HepG2 (cell line): ENCODE data around the gene DNAJC5. TPM values are rescaled to one million over a fixed set of nuclear protein-coding genes. Genes with fewer than 3 reads are reported as not detected.

Source experiments
- CEBPG ChIP-seq: IDR thresholded peaks from 2 replicates; pipeline ENCODE4 v1.6.1; 2016
- ESRRA ChIP-seq: sonication (generic); formaldehyde crosslinking; IDR thresholded peaks from 2 replicates; pipeline ENCODE4 v1.5.1; 2020; ENCODE audit warnings: mild to moderate bottlenecking, low read depth, missing genetic modification reagents
- EZH2 ChIP-seq: conservative IDR thresholded peaks from 2 replicates; pipeline ENCODE4 v1.6.1; 2012; ENCODE audit warnings: mild to moderate bottlenecking, low read depth, low read length, moderate library complexity
- FOSL2 ChIP-seq: sonication (generic); formaldehyde crosslinking; IDR thresholded peaks from 2 replicates; pipeline ENCODE4 v1.4.0; 2020; ENCODE audit warnings: missing genetic modification reagents
- GATAD1 ChIP-seq: IDR thresholded peaks from 2 replicates; pipeline ENCODE4 v1.6.1; 2016; ENCODE audit warnings: missing genetic modification reagents, missing compliant biosample characterization
- HIVEP1 ChIP-seq: sonication (generic); formaldehyde crosslinking; IDR thresholded peaks from 2 replicates; pipeline ENCODE4 v1.4.0; 2020; ENCODE audit warnings: mild to moderate bottlenecking, missing genetic modification reagents
- MLLT10 ChIP-seq: sonication (generic); formaldehyde crosslinking; IDR thresholded peaks from 2 replicates; pipeline ENCODE4 v1.4.0; 2020; ENCODE audit warnings: missing genetic modification reagents
- MXI1 ChIP-seq: IDR thresholded peaks from 3 replicates; pipeline ENCODE4 v1.6.1; 2012; ENCODE audit warnings: low read depth, low read length, inconsistent platforms, borderline replicate concordance
- RXRA ChIP-seq: sonication (generic); formaldehyde crosslinking; IDR thresholded peaks from 2 replicates; pipeline ENCODE4 v1.5.1; 2020; ENCODE audit warnings: missing genetic modification reagents
- SALL1 ChIP-seq: sonication (generic); formaldehyde crosslinking; IDR thresholded peaks from 2 replicates; pipeline ENCODE4 v1.8.0; 2022; ENCODE audit warnings: mild to moderate bottlenecking, missing genetic modification reagents
- SALL2 ChIP-seq: sonication (generic); formaldehyde crosslinking; IDR thresholded peaks from 2 replicates; pipeline ENCODE4 v1.8.1; 2023; ENCODE audit warnings: mild to moderate bottlenecking, missing genetic modification reagents, inconsistent platforms
- THAP11 ChIP-seq: IDR thresholded peaks from 2 replicates; pipeline ENCODE4 v1.6.1; 2016; ENCODE audit warnings: missing biosample characterization, missing genetic modification reagents
- ZKSCAN5 ChIP-seq: sonication (generic); formaldehyde crosslinking; IDR thresholded peaks from 2 replicates; pipeline ENCODE4 v1.5.1; 2020; ENCODE audit warnings: mild to moderate bottlenecking, missing genetic modification reagents
- ZNF350 ChIP-seq: sonication (generic); formaldehyde crosslinking; IDR thresholded peaks from 2 replicates; pipeline ENCODE4 v1.4.0; 2020; ENCODE audit warnings: mild to moderate bottlenecking, low read depth, missing genetic modification reagents, borderline replicate concordance
- ZNF577 ChIP-seq: sonication (generic); formaldehyde crosslinking; IDR thresholded peaks from 2 replicates; pipeline ENCODE4 v1.4.0; 2020; ENCODE audit warnings: mild to moderate bottlenecking, low read depth, missing genetic modification reagents, borderline replicate concordance
- ZNF616 ChIP-seq: sonication (generic); formaldehyde crosslinking; IDR thresholded peaks from 2 replicates; pipeline ENCODE4 v1.5.0; 2020; ENCODE audit warnings: low read depth, mild to moderate bottlenecking, missing genetic modification reagents
- ZNF619 ChIP-seq: sonication (generic); formaldehyde crosslinking; IDR thresholded peaks from 2 replicates; pipeline ENCODE4 v1.4.0; 2020; ENCODE audit warnings: mild to moderate bottlenecking, missing genetic modification reagents
- ZSCAN25 ChIP-seq: sonication (generic); formaldehyde crosslinking; IDR thresholded peaks from 2 replicates; pipeline ENCODE4 v1.8.0; 2022; ENCODE audit warnings: mild to moderate bottlenecking, missing genetic modification reagents
- polyA plus RNA-seq, 8 experiments: library from polyadenylated mRNA; depleted of rRNA in 3 of 8; stranded (reverse) in 7 of 8; unstranded in 1 of 8; fragments of >200 nt; fragmentation: Illumina TruSeq in 4 of 8; extraction: Trizol in 4 of 8; gene quantifications; 2 replicates each; pipeline versions ENCODE4 v1.2.1 to v1.2.3, GENCODE V29; 2011 to 2016; ENCODE audit warnings: low read depth in 4 of 8, missing spikeins in 1 of 8, mixed read lengths in 1 of 8; ENCODE audit not compliant: insufficient read depth in 1 of 8
- total RNA-seq, 5 experiments: library from RNA; depleted of rRNA; stranded (reverse); fragments of >200 nt; fragmentation: Illumina TruSeq; extraction: Trizol; gene quantifications; 2 replicates each; pipeline ENCODE4 v1.2.3, GENCODE V29; 2016; ENCODE audit warnings: low read depth in 1 of 5
- TF ChIP-seq, protein P1 (sequence below): sonication (generic); formaldehyde crosslinking; IDR thresholded peaks from 2 replicates; pipeline ENCODE4 v1.5.1; 2020; ENCODE audit warnings: missing genetic modification reagents, mild to moderate bottlenecking, borderline replicate concordance
- TF ChIP-seq, protein P2 (sequence below): sonication (generic); formaldehyde crosslinking; IDR thresholded peaks from 2 replicates; pipeline ENCODE4 v1.8.1; 2023; ENCODE audit warnings: mild to moderate bottlenecking, missing genetic modification reagents, borderline replicate concordance
- TF ChIP-seq, protein P3 (sequence below): sonication (generic); formaldehyde crosslinking; IDR thresholded peaks from 2 replicates; pipeline ENCODE4 v1.4.0; 2020; ENCODE audit warnings: mild to moderate bottlenecking, missing genetic modification reagents
- TF ChIP-seq, protein P4 (sequence below): sonication (generic); formaldehyde crosslinking; IDR thresholded peaks from 2 replicates; pipeline ENCODE4 v1.5.0; 2020; ENCODE audit warnings: mild to moderate bottlenecking, missing genetic modification reagents

Gene DNAJC5
- total and polyA plus RNA-seq, 2 of the 13 experiments (the other 11 are each of a cell fraction or from before 2014, with no cell fraction given), result 42.8 to 64.5 TPM

DNA sequence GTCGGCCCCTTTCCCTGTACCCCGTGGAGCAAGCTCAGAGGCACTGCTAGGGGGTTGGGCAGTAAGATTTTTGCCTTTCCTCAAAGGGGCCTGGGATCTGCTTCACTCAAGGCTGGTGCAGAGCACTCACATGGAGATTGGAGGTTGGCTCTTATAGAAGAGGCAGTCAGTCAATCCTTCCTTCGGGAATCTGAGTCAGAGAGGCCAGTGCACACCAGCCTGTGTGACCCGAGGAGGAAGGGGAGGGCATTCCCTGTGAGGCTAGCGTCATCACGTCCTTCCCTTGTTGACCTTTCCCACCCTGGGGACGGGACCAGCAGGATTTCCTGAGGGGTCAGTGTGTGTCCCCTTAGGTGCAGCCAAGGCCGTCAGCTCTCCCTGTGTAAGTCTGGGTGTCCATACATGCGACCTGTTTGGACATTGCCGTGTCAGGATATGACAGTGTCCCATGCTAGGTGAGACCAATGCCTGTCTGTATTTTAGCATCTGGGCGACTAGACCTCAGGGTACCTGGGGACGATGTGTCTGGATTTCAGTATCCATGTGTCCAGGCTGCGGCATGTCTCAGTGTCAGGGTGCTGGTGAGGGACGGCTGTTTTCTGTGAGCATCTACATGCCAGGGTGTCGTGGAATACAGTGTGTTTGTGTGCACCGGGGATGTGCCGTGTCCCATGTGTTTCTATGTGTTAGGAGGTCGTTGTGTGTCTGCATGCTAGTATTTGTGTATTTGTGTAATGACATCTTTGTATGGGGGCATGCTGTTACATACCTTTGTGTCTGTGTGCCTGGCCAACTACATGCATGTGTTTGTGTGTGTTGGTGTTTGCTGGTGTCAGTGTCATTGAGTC is 77.6 kb downstream of the DNAJC5 start (continued):
- TF ChIP-seq FOSL2 (CRISPR knock-in tag), result peak; percentile 68
- TF ChIP-seq ZSCAN25 (CRISPR knock-in tag), result 0 out of 2 replicates have a peak, but pooled peaks have one; percentile 46
- TF ChIP-seq ZNF619 (CRISPR knock-in tag), result no peak
- TF ChIP-seq, protein P1, sequence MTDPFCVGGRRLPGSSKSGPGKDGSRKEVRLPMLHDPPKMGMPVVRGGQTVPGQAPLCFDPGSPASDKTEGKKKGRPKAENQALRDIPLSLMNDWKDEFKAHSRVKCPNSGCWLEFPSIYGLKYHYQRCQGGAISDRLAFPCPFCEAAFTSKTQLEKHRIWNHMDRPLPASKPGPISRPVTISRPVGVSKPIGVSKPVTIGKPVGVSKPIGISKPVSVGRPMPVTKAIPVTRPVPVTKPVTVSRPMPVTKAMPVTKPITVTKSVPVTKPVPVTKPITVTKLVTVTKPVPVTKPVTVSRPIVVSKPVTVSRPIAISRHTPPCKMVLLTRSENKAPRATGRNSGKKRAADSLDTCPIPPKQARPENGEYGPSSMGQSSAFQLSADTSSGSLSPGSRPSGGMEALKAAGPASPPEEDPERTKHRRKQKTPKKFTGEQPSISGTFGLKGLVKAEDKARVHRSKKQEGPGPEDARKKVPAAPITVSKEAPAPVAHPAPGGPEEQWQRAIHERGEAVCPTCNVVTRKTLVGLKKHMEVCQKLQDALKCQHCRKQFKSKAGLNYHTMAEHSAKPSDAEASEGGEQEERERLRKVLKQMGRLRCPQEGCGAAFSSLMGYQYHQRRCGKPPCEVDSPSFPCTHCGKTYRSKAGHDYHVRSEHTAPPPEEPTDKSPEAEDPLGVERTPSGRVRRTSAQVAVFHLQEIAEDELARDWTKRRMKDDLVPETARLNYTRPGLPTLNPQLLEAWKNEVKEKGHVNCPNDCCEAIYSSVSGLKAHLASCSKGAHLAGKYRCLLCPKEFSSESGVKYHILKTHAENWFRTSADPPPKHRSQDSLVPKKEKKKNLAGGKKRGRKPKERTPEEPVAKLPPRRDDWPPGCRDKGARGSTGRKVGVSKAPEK (CRISPR knock-in tag), result peak; percentile 20; the same call in 1 of the 2 replicates
- TF ChIP-seq, protein P2, sequence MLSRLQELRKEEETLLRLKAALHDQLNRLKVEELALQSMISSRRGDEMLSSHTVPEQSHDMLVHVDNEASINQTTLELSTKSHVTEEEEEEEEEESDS (CRISPR knock-in tag), result 0 out of 2 replicates have a peak, but pooled peaks have one; percentile 48
- TF ChIP-seq MXI1, result peak; percentile 30; the same call in 1 of the 3 replicates
- TF ChIP-seq EZH2, result no peak
- TF ChIP-seq ESRRA (CRISPR knock-in tag), result peak; percentile 76
- TF ChIP-seq, protein P3, sequence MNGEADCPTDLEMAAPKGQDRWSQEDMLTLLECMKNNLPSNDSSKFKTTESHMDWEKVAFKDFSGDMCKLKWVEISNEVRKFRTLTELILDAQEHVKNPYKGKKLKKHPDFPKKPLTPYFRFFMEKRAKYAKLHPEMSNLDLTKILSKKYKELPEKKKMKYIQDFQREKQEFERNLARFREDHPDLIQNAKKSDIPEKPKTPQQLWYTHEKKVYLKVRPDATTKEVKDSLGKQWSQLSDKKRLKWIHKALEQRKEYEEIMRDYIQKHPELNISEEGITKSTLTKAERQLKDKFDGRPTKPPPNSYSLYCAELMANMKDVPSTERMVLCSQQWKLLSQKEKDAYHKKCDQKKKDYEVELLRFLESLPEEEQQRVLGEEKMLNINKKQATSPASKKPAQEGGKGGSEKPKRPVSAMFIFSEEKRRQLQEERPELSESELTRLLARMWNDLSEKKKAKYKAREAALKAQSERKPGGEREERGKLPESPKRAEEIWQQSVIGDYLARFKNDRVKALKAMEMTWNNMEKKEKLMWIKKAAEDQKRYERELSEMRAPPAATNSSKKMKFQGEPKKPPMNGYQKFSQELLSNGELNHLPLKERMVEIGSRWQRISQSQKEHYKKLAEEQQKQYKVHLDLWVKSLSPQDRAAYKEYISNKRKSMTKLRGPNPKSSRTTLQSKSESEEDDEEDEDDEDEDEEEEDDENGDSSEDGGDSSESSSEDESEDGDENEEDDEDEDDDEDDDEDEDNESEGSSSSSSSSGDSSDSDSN (CRISPR knock-in tag), result peak; percentile 42
- TF ChIP-seq ZNF577 (CRISPR knock-in tag), result 0 out of 2 replicates have a peak, but pooled peaks have one; percentile 18
- TF ChIP-seq CEBPG (CRISPR knock-in tag), result 0 out of 2 replicates have a peak, but pooled peaks have one; percentile 11
- TF ChIP-seq ZNF616 (CRISPR knock-in tag), result 0 out of 2 replicates have a peak, but pooled peaks have one; percentile 4
- TF ChIP-seq THAP11 (CRISPR knock-in tag), result 0 out of 2 replicates have a peak, but pooled peaks have one; percentile 33
- no peak for TF ChIP-seq MLLT10 (CRISPR knock-in tag)
- peak; percentile 76 for TF ChIP-seq HIVEP1 (CRISPR knock-in tag)
- TF ChIP-seq, protein P4, sequence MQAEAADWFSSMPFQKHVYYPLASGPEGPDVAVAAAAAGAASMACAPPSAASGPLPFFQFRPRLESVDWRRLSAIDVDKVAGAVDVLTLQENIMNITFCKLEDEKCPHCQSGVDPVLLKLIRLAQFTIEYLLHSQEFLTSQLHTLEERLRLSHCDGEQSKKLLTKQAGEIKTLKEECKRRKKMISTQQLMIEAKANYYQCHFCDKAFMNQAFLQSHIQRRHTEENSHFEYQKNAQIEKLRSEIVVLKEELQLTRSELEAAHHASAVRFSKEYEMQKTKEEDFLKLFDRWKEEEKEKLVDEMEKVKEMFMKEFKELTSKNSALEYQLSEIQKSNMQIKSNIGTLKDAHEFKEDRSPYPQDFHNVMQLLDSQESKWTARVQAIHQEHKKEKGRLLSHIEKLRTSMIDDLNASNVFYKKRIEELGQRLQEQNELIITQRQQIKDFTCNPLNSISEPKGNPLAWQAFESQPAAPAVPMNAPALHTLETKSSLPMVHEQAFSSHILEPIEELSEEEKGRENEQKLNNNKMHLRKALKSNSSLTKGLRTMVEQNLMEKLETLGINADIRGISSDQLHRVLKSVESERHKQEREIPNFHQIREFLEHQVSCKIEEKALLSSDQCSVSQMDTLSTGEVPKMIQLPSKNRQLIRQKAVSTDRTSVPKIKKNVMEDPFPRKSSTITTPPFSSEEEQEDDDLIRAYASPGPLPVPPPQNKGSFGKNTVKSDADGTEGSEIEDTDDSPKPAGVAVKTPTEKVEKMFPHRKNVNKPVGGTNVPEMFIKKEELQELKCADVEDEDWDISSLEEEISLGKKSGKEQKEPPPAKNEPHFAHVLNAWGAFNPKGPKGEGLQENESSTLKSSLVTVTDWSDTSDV (CRISPR knock-in tag), result no peak
- peak; percentile 84 for TF ChIP-seq SALL1 (CRISPR knock-in tag)
- TF ChIP-seq ZKSCAN5 (CRISPR knock-in tag), result no peak
- TF ChIP-seq RXRA (CRISPR knock-in tag), result peak; percentile 60
- TF ChIP-seq ZNF350 (CRISPR knock-in tag), result peak; percentile 49; the same call in 1 of the 2 replicates
- 0 out of 2 replicates have a peak, but pooled peaks have one; percentile 36 for TF ChIP-seq SALL2
- TF ChIP-seq GATAD1, result peak; percentile 29; the same call in 1 of the 2 replicates
